Loucy (cell line): Measurements from ENCODE around the gene GXYLT2.

Experiments used
- H2AFZ ChIP-seq: fragments of 200-600 bp; sonication (generic); 2 replicates; pipeline ENCODE4 v1.6.0; 2016; ENCODE audit warnings: antibody characterized with exemption, mild to moderate bottlenecking, low read length, moderate library complexity
- H3F3A ChIP-seq: fragments of 200-600 bp; 2 replicates; pipeline ENCODE4 v1.6.0; 2016; ENCODE audit warnings: antibody characterized with exemption, low read depth, mild to moderate bottlenecking
- H3K27me3 ChIP-seq: fragments of 200-600 bp; sonication (generic); 2 replicates; pipeline ENCODE4 v1.6.1; 2014; ENCODE audit warnings: low read length, mild to moderate bottlenecking; ENCODE audit not compliant: insufficient read depth, poor library complexity, severe bottlenecking
- H3K36me3 ChIP-seq: fragments of 200-600 bp; sonication (generic); 2 replicates; pipeline ENCODE4 v1.6.1; 2016; ENCODE audit warnings: low read length; ENCODE audit not compliant: insufficient read depth
- H3K4me1 ChIP-seq: fragments of 200-600 bp; sonication (generic); 2 replicates; pipeline ENCODE4 v1.5.1; 2014; ENCODE audit warnings: low read length, mild to moderate bottlenecking; ENCODE audit not compliant: insufficient read depth, poor library complexity, severe bottlenecking
- H3K4me2 ChIP-seq: fragments of 200-600 bp; sonication (generic); 2 replicates; pipeline ENCODE4 v1.6.0; 2014; ENCODE audit warnings: antibody characterized with exemption, low read length, low read depth, mild to moderate bottlenecking; ENCODE audit not compliant: poor library complexity, severe bottlenecking
- H3K4me3 ChIP-seq: fragments of 200-600 bp; sonication (generic); 2 replicates; pipeline ENCODE4 v1.5.1; 2014; ENCODE audit warnings: low read length, mild to moderate bottlenecking, mixed read lengths; ENCODE audit not compliant: poor library complexity, severe bottlenecking
- H3K79me2 ChIP-seq: fragments of 200-600 bp; sonication (generic); 2 replicates; pipeline ENCODE4 v1.6.1; 2014; ENCODE audit warnings: low read length; ENCODE audit not compliant: insufficient read depth
- H3K9ac ChIP-seq: fragments of 200-600 bp; sonication (generic); 2 replicates; pipeline ENCODE4 v1.6.0; 2014; ENCODE audit warnings: mild to moderate bottlenecking, low read depth, low read length, moderate library complexity; ENCODE audit not compliant: poor library complexity, severe bottlenecking
- H3K9me2 ChIP-seq: fragments of 200-600 bp; sonication (generic); replicated peaks from 2 replicates; pipeline ENCODE4 v1.6.1; 2016; ENCODE audit warnings: low read depth, low read length, mixed read lengths
- H3K9me3 ChIP-seq: fragments of 200-600 bp; sonication (generic); 2 replicates; pipeline ENCODE4 v1.6.1; 2014; ENCODE audit warnings: mild to moderate bottlenecking, antibody characterized with exemption, low read length, low read depth; ENCODE audit not compliant: insufficient read depth
- H4K20me1 ChIP-seq: fragments of 200-600 bp; sonication (generic); 2 replicates; pipeline ENCODE4 v1.6.0; 2014; ENCODE audit warnings: antibody characterized with exemption, low read length, mild to moderate bottlenecking; ENCODE audit not compliant: insufficient read depth, poor library complexity, severe bottlenecking
- CTCF ChIP-seq: fragments of 200-600 bp; sonication (generic); conservative IDR thresholded peaks from 2 replicates; pipeline ENCODE4 v1.5.1; 2014; ENCODE audit warnings: mild to moderate bottlenecking, antibody characterized with exemption, low read length
- EZH2phosphoT487 ChIP-seq: fragments of 200-600 bp; IDR thresholded peaks from 2 replicates; pipeline ENCODE4 v1.6.1; 2018; ENCODE audit warnings: antibody characterized with exemption, mild to moderate bottlenecking, moderate library complexity, borderline replicate concordance

GXYLT2 gene

GRCh38 chr3:72912532-72912931, 24.7 kb downstream of the GXYLT2 start:
- Histone ChIP-seq H3K36me3 (no peaks in the 10 kb centered on the region), H3K9ac (no peak overlapping the region), H3K9me2 (no peaks in the 10 kb centered on the region), H3K27me3 (no peaks in the 10 kb centered on the region), H2AFZ (no peak overlapping the region), H3K4me1 (no peaks in the 10 kb centered on the region), H3K9me3 (no peaks in the 10 kb centered on the region), H3K4me2 (no peak overlapping the region), H3F3A (no peaks in the 10 kb centered on the region), H3K79me2 (no peaks in the 10 kb centered on the region), H4K20me1 (no peaks in the 10 kb centered on the region), H3K4me3 (no peak overlapping the region)
- TF ChIP-seq CTCF (no peak), EZH2phosphoT487 (no peak)

- Histone ChIP-seq H3K9me2 (no peaks in the 10 kb centered on the region), H3K9ac (no peak overlapping the region), H3K4me2 (no peak overlapping the region), H3K27me3 (no peaks in the 10 kb centered on the region), H4K20me1 (no peaks in the 10 kb centered on the region), H3K79me2 (no peaks in the 10 kb centered on the region), H3F3A (no peaks in the 10 kb centered on the region), H3K9me3 (no peaks in the 10 kb centered on the region), H3K4me1 (no peaks in the 10 kb centered on the region), H3K36me3 (no peaks in the 10 kb centered on the region), H3K4me3 (no peak overlapping the region), H2AFZ (no peak overlapping the region)
- TF ChIP-seq CTCF, result no peak
- TF ChIP-seq EZH2phosphoT487, result no peak
Observed at GRCh38 chr3:72914383-72914782, 26.5 kb downstream of the GXYLT2 start.

- Histone ChIP-seq H3K9me2 (no peaks in the 10 kb centered on the region), H2AFZ (no peak overlapping the region), H3K27me3 (no peaks in the 10 kb centered on the region), H3K9ac (no peak overlapping the region), H3K4me3 (no peak overlapping the region), H3K79me2 (no peaks in the 10 kb centered on the region), H3K9me3 (no peaks in the 10 kb centered on the region), H4K20me1 (no peaks in the 10 kb centered on the region), H3F3A (no peaks in the 10 kb centered on the region), H3K36me3 (no peaks in the 10 kb centered on the region), H3K4me2 (no peak overlapping the region), H3K4me1 (no peaks in the 10 kb centered on the region)
- TF ChIP-seq EZH2phosphoT487 (no peak), CTCF (no peak)
Observed at GRCh38 chr3:72916250-72916649, 28.4 kb downstream of the GXYLT2 start.
